Measurements from ENCODE around the gene MRPS22.
A peak's percentile ranks its signal among the peaks of the same experiment; 100 is the strongest.
"Not testable (repeated sequence)": the region's sequence is repeated elsewhere in the genome, so short reads cannot be mapped to it uniquely, and the experiment has no call there.

The MRPS22 gene

DNA sequence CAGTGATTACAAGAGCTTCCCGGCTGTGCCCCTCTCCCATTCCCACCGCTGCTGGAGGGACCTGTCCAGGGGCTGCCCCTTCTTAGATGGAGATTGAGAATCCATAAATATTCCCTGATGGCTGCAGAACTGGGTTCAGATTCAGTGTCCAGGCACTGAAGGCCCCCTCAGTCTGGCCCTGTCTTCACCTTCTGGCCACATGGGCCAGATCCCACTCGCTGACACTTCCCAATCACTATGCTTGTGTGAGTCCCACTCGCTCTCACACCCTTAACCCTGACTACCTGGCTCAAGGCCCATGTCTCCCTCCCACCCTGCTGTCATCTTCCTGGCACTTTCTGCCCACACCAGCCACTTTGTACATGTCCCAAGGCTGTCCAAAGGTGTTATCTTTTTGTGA is 15.5 kb upstream of the MRPS22 start:
- Histone ChIP-seq H3K27me3 (ENCODE audit: insufficient read depth, low read length, poor library complexity, severe bottlenecking) (no peaks in the 10 kb centered on the region), H4K20me1 (ENCODE audit: insufficient read depth, low read length, poor library complexity, severe bottlenecking) (no peaks in the 10 kb centered on the region), H3K4me1 (ENCODE audit: insufficient read depth, low read length, poor library complexity, severe bottlenecking) (peaks cover 19% of the 10 kb centered on the region), H3K4me2 (ENCODE audit: low read depth, low read length, poor library complexity, severe bottlenecking) (no peak overlapping the region), H3K9me3 (ENCODE audit: insufficient read depth, low read depth, low read length) (no peaks in the 10 kb centered on the region), H2AFZ (ENCODE audit: low read length) (peak overlapping the region; percentile 42; the same call in 1 of the 2 replicates), H3K79me2 (ENCODE audit: insufficient read depth, low read length) (no peaks in the 10 kb centered on the region), H3K9ac (ENCODE audit: low read depth, low read length, poor library complexity, severe bottlenecking) (no peak overlapping the region), H3K9me2 (replicated peaks; ENCODE audit: low read depth, low read length) (no peaks in the 10 kb centered on the region), H3F3A (ENCODE audit: low read depth) (no peaks in the 10 kb centered on the region), H3K36me3 (ENCODE audit: insufficient read depth, low read length) (no peaks in the 10 kb centered on the region), H3K4me3 (ENCODE audit: low read length, poor library complexity, severe bottlenecking) (no peak overlapping the region)
- TF ChIP-seq, protein P1, sequence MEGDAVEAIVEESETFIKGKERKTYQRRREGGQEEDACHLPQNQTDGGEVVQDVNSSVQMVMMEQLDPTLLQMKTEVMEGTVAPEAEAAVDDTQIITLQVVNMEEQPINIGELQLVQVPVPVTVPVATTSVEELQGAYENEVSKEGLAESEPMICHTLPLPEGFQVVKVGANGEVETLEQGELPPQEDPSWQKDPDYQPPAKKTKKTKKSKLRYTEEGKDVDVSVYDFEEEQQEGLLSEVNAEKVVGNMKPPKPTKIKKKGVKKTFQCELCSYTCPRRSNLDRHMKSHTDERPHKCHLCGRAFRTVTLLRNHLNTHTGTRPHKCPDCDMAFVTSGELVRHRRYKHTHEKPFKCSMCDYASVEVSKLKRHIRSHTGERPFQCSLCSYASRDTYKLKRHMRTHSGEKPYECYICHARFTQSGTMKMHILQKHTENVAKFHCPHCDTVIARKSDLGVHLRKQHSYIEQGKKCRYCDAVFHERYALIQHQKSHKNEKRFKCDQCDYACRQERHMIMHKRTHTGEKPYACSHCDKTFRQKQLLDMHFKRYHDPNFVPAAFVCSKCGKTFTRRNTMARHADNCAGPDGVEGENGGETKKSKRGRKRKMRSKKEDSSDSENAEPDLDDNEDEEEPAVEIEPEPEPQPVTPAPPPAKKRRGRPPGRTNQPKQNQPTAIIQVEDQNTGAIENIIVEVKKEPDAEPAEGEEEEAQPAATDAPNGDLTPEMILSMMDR (conservative IDR thresholded peaks at IDR 0.05; ENCODE audit: low read length), result no peak
- TF ChIP-seq EZH2phosphoT487 (IDR thresholded peaks at IDR 0.05; ENCODE audit: borderline replicate concordance), result no peak

DNA sequence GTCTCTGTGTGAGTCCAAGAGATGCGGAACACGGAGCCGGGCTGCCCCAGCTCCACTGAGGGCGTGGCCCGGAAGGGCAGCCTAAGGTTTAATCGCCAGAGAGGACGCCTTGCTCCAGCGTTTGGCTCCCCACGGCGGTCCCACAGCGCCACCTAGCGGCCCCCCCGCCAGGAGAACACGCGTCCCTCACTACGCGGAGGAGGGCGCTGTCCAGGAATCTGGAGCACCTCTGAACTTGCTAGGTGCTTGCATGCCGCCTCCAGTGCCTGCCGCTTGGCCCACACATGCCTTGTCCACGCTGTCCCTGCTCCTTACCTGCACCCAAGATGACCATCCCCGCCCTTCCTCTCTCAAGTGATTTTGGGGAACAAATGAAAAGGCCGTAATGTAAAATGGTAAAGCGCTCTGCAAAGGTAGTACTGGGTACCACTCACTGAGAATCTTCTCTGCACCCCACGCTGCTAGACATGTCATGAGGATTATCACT is 14.4 kb upstream of the MRPS22 start:
- TF ChIP-seq EZH2phosphoT487 (IDR thresholded peaks at IDR 0.05; ENCODE audit: borderline replicate concordance), result no peak
- TF ChIP-seq, protein P1 (conservative IDR thresholded peaks at IDR 0.05; ENCODE audit: low read length), result peak; percentile 99
- H3K9ac ChIP-seq (ENCODE audit: low read depth, low read length, poor library complexity, severe bottlenecking), result peak overlapping the region; percentile 50
- no peaks in the 10 kb centered on the region for H3K36me3 ChIP-seq (ENCODE audit: insufficient read depth, low read length)
- H3K79me2 ChIP-seq (ENCODE audit: insufficient read depth, low read length), result no peaks in the 10 kb centered on the region
- H4K20me1 ChIP-seq (ENCODE audit: insufficient read depth, low read length, poor library complexity, severe bottlenecking), result no peaks in the 10 kb centered on the region
- no peaks in the 10 kb centered on the region for H3K9me2 ChIP-seq (replicated peaks; ENCODE audit: low read depth, low read length)
- H3K4me1 ChIP-seq (ENCODE audit: insufficient read depth, low read length, poor library complexity, severe bottlenecking), result peaks cover 19% of the 10 kb centered on the region
- H3K9me3 ChIP-seq (ENCODE audit: insufficient read depth, low read depth, low read length), result no peaks in the 10 kb centered on the region
- H3K27me3 ChIP-seq (ENCODE audit: insufficient read depth, low read length, poor library complexity, severe bottlenecking), result no peaks in the 10 kb centered on the region
- peak overlapping the region; percentile 98 for H2AFZ ChIP-seq (ENCODE audit: low read length)
- peak overlapping the region; percentile 72 for H3K4me3 ChIP-seq (ENCODE audit: low read length, poor library complexity, severe bottlenecking)
- H3K4me2 ChIP-seq (ENCODE audit: low read depth, low read length, poor library complexity, severe bottlenecking), result peak overlapping the region; percentile 89
- no peaks in the 10 kb centered on the region for H3F3A ChIP-seq (ENCODE audit: low read depth)

DNA sequence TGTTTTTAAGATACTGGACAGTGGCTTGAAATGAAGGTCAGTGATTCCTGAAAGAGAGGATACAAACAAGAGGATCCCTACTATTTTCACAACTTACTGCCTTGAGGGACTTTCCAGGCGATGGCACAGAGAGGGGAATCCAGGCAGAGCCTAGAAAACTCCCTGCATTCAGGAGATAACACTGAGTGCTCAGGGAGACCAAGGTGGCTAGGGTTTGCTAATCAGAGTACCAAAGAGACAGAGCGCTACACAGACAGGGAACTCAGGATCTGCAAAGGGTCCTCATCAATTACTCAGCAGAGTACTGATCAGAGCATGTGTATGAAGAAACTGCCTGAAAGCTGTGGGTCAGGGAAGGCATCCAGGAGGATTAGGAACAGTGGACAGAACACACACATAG is 11.7 kb upstream of the MRPS22 start:
- H3K36me3 ChIP-seq (ENCODE audit: insufficient read depth, low read length), result no peaks in the 10 kb centered on the region
- no peaks in the 10 kb centered on the region for H4K20me1 ChIP-seq (ENCODE audit: insufficient read depth, low read length, poor library complexity, severe bottlenecking)
- no peak overlapping the region for H3K9ac ChIP-seq (ENCODE audit: low read depth, low read length, poor library complexity, severe bottlenecking)
- no peak overlapping the region for H3K4me2 ChIP-seq (ENCODE audit: low read depth, low read length, poor library complexity, severe bottlenecking)
- H3K4me3 ChIP-seq (ENCODE audit: low read length, poor library complexity, severe bottlenecking), result no peak overlapping the region
- no peaks in the 10 kb centered on the region for H3F3A ChIP-seq (ENCODE audit: low read depth)
- H2AFZ ChIP-seq (ENCODE audit: low read length), result no peak overlapping the region
- peaks cover 19% of the 10 kb centered on the region for H3K4me1 ChIP-seq (ENCODE audit: insufficient read depth, low read length, poor library complexity, severe bottlenecking)
- no peaks in the 10 kb centered on the region for H3K27me3 ChIP-seq (ENCODE audit: insufficient read depth, low read length, poor library complexity, severe bottlenecking)
- no peaks in the 10 kb centered on the region for H3K79me2 ChIP-seq (ENCODE audit: insufficient read depth, low read length)
- no peaks in the 10 kb centered on the region for H3K9me3 ChIP-seq (ENCODE audit: insufficient read depth, low read depth, low read length)
- TF ChIP-seq EZH2phosphoT487 (IDR thresholded peaks at IDR 0.05; ENCODE audit: borderline replicate concordance), result no peak
- TF ChIP-seq, protein P1 (conservative IDR thresholded peaks at IDR 0.05; ENCODE audit: low read length), result no peak
- no peaks in the 10 kb centered on the region for H3K9me2 ChIP-seq (replicated peaks; ENCODE audit: low read depth, low read length)

GRCh38 chr3:139334675-139335074 is 9.1 kb upstream of the MRPS22 start:
- not testable (repeated sequence) for H3K79me2 ChIP-seq (ENCODE audit: insufficient read depth, low read length); H3K27me3 ChIP-seq (ENCODE audit: insufficient read depth, low read length, poor library complexity, severe bottlenecking); H3K36me3 ChIP-seq (ENCODE audit: insufficient read depth, low read length); H3K4me3 ChIP-seq (ENCODE audit: low read length, poor library complexity, severe bottlenecking); H3K9me3 ChIP-seq (ENCODE audit: insufficient read depth, low read depth, low read length); H3F3A ChIP-seq (ENCODE audit: low read depth); H4K20me1 ChIP-seq (ENCODE audit: insufficient read depth, low read length, poor library complexity, severe bottlenecking); H2AFZ ChIP-seq (ENCODE audit: low read length); H3K4me2 ChIP-seq (ENCODE audit: low read depth, low read length, poor library complexity, severe bottlenecking); H3K9ac ChIP-seq (ENCODE audit: low read depth, low read length, poor library complexity, severe bottlenecking); H3K9me2 ChIP-seq (replicated peaks; ENCODE audit: low read depth, low read length)
- peaks cover 19% of the 10 kb centered on the region for H3K4me1 ChIP-seq (ENCODE audit: insufficient read depth, low read length, poor library complexity, severe bottlenecking)

Measured in Loucy (cell line).